NCI-H774 (cell line): ENCODE measurements around the gene NET1.

Experiments
- DNase-seq: peaks from one replicate; lab custom pipeline; 2025; lab: John Stamatoyannopoulos, UW

The NET1 gene

DNA sequence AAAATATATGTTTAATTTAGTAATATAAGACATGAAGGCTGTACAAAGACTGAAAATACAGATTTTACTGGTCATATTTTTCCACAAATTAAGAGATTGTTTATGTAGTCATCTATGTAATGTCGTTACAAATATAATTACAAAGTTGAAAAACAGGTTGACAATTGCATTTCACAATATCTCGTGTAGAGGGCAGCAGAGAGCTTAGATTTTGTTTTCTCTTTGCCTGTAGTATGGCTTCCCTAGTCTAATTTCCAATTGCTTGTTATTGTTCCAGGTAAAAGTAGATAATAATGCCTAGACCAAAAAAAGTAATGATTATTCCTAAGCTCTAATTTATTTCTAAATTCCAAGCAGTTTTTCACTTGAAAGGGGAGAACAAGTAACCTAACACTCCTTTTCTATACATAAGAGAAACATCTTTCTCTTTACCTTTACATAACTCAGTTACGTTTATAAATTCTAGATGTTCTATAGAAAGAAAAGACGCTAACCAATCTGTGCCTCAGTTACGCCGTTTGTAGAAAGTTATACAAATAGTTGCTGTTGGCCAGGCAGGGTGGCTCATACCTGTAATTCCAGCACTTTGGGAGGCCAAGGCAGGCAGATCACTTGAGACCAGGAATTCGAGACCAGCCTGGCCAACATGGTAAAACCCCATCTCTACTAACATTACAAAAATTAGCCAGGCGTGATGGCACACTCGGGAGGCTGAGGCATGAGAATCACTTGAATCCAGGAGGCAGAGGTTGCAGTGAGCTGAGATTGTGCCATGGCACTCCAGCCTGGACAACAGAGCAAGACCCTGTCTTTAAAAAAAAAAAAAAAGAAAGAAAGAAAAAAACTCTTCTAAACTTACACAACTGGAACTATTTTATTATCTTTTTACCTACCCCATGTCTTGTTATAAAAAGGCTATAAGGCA lies 30.0 kb downstream of the NET1 start:
- peak; percentile 50 for DNase-seq

DNA sequence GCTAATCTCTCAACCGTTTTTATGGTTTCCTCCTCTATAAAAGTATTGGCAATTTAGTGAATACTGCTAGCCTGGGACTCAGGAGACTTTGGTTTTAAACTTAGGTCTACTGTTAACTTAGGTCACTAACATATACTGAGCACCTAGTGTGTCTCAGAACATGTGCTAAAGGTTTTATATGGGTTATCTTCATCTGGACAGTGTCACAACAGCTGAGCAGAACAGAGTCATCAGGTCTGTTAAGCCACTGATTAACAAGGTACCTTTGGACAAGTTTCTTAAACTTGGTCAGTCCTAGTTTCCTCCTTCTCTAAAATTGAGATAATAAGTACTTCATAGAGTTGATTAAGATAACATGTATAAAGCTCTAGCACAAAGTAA lies 30.6 kb downstream of the NET1 start:
- no peak for DNase-seq

DNA sequence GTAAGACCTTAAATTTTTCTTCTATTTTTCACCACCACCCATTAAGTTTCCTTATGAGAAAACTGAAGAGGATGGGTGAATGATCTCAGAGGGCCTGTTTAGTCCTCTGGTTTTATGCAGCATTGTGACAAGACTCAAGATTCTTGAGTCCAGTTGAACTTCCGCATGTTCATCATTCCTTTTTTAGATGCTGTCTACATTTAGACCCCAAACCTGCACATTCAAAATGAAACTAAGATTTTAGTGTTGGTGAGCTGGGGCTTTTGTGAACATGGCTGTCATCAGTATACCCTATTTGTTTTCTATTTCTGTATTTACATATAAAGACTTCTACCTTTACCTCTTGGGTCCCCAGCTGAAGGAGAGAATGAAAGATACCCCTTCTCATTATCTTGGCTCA lies 31.1 kb downstream of the NET1 start:
- no peak for DNase-seq

DNA sequence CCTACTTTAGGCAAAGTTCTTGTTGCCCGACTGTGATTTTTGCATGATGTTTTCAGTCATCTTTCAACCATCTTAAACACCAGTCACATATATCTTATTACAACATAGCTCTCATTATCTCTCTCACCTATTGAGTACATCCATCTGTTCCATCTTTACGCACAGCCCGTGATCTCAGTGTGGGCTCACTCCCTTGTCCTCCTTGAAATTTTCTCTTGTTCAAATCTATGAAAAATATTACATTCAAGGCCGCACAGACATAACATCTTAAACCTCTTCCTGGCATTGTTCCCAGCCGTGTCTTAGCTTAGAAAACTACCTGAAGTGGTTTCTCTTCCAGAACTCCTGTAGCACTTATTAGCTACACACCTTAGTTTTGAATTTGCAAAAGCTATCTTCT lies 32.6 kb downstream of the NET1 start:
- DNase-seq = no peak

DNA sequence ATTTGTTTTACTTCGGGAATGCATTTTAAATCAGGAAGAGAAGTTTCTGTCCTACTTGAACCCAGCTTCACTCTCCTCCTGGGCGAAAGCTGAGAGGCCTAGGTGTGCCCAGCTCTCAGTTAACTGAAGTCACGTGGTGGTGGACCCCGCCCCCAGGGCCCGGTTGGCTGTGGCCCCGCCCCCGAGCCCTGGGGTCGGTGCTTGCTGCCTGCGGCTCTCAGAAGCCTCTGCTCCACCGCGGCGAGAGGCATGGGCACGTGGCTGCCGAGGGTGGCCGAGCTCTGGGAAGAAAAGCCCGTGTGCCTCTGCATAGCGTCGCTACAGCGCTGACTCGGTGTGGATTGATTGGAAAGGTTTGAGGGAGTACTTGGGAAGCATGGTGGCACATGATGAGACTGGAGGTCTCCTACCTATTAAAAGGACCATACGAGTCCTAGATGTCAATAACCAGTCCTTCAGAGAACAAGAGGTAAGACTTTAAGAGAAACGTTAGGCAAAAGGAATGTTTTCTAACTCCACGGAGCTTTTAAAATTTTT lies 34.1 kb downstream of the NET1 start:
- peak; percentile 93 for DNase-seq

DNA sequence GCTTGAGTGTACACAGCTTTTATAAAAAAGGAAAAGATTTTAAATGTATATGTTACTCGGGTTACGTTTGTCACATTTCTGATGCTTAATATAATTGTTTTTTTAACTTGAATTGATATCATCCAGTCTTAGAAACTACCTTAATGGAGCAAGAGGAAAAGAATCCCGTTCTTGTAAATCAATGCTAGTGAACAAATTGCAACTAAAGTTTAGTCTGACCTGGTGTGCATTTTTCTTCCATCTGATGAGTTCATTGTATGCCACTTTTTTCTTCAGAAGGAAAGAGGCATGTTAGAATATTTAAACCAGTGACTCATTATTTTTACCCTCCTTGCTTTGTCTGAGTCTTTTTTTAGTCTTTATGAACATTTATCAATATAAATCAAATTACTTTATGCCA lies 34.7 kb downstream of the NET1 start:
- DNase-seq = no peak

DNA sequence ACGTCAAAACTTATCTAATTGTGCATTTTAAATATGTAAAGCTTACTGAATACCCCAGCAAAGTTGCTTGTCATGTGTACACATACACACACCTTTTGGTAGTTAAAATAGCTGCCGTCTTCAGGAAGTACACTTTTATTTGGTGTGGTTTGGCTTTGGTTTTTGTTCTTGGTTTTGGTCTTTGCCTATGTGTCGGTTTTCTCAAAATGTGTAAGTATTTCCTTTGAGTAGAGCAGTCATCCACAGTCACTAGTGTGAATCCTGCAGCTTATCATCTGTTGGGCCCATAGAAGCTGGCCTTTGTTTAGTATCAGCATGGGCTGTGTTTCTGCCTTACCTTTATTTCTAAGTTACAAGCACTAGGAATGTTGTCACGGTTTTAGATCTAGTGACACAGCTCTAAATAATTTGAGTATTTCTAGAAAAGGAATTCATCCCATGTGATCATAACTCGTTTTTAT lies 35.3 kb downstream of the NET1 start:
- no peak for DNase-seq

DNA sequence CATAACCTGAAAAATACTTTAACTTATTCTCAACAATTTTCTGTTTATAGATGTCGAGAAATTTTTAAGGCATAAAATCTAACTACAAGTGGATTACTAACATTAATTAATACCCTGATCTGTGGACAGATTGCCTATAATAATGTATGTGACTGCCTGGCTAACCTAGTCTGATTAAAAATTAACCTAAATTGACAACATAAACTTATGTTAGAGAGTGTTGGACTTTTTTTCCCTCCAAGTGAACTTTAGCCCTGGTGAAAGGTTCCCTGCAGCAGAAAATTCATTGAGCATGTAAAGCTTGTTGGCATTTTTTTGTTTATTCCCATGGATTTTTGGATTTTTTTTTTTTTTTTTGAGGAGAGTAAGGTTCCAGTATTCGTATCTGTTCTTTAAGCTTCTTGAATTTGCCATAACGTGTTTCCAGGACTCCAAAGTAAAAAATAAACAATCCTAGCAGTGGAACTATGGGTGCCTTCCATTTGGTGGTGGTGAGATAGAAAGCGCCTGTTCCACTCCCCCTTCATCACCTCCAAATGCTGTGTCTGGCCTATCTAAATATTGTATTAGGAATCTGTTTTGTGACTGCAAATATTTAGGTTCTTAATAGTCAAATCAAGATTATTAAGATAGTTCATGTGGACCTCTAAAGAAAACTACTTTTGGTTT lies 36.1 kb downstream of the NET1 start:
- no peak for DNase-seq

DNA sequence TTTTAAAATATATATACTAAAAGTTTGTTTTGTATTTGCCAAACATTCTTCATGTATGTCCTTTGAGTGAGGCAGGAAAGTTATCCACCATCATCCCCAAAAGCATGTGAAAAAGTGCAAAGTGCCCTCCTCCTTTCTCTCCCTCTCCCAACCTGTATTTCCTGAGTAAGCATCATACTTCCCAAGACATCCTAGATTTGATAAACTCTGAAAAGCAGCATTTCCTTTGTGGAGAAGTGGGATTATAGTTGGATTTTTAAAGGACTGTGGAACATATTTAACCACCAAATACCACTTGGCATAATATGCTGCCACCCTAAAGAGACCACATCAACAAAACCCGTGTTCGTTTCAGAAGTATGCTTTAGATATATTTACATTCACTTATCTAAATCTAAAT lies 36.9 kb downstream of the NET1 start:
- DNase-seq = no peak

DNA sequence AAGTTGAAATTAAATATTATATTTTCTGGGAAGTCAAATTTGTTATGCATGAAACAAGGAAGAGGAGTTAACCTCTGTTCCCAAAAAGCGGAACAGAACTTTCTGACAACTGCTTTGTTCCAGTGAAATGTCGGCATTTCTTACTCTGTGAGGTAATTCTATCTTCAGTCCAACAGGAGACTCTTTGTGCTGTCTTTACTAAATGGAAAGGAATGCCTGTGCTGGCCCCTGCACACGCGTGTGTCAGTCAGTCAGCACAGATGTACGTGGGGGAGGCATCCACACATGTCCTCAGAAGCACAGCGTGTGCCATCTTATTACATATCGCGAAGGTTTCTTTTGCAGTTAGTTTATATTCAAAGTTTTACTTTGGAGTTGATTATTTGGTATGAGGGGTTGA lies 37.5 kb downstream of the NET1 start:
- no peak for DNase-seq

DNA sequence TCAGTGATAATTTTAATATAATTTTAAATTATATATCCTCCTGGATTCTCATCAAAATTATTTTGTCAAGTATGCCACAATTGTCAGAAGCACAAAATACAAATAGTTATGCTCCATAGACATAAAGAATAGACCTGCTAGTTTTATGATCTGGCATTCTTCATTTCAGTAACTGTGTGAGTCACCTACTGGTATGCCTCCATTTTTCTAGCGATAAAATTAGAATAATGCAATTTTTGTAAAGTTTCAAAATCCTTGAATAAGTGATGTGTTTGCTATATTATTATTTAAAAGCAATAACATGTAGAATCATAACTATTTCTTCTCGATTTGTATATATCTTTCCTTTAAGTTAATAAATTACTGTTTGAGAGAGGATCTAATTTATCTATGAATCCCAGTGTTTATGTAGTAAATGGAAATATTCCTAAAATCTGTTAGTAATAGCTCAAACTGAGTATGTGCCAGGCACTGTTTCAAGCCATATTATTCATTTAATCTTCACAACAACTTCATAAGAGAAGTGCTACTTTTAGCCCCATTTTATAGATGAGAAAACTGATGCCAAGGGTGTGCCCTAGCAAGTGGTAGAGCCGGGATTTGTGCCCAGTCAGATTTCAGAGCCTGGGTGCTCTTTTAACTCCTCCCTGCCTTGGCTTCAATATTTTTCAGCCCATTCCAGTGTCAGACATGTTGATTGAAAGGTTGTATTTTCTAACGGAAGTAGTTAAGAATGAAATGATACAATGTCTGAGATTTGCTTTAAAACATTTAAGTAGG lies 38.4 kb downstream of the NET1 start:
- DNase-seq = no peak

DNA sequence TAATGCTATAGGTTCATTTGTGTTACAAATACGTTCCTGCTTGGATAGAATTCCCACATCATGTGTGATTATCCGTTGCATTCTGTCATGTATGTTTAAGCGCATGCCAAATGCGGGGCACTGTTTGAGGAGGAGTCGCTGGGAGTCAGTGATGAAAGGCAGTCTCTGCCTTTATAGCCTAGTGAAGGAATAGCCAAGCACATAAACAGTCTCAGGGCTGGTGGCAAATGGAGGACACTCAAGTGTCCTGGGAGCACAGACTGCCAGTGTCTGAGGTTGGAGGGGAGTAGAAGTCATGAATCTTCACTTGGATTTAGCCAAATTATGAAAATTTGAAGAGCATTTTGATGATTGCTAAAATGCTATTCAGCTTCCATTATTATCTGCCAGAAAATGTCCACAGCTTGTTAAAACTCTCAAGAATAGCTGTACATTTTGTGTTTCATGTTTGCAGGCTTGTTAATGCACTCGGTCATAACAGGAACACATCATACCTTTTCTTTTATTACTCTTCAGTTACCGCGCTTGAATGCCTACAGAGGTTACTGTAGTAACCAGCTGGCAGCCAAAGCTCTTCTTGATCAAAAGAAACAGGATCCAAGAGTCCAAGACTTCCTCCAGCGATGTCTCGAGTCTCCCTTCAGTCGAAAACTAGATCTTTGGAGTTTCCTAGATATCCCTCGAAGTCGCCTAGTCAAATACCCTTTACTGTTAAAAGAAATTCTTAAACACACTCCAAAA lies 41.6 kb downstream of the NET1 start:
- no peak for DNase-seq

DNA sequence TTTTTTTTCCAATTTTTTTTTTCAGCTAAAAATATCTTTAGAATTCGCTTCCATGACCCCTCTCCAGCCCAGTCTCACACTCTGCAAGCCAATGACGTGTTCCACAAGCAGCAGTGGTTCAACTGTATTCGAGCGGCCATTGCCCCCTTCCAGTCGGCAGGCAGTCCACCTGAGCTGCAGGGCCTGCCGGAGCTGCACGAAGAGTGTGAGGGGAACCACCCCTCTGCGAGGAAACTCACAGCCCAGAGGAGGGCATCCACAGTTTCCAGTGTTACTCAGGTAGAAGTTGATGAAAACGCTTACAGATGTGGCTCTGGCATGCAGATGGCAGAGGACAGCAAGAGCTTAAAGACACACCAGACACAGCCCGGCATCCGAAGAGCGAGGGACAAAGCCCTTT lies 44.2 kb downstream of the NET1 start:
- no peak for DNase-seq

DNA sequence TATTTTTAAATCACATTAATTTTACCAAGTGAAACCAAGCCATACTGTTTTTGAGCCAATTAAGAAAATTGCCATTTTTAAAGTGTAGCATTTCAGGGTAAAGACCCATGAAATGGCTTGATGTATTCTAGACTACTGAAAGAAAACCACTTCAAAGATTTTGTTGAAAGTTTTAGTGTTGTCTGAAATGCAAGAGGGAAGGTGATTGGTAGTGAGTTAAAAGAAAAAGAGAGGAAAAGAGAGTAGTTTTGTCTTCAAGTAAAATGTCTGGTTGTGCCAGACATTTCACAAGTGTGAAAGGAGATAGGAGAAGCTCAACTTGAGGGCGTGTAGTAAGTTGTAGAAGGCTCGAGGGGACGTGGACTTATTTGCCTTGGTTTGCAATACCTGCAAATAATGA lies 45.4 kb downstream of the NET1 start:
- DNase-seq = no peak

DNA sequence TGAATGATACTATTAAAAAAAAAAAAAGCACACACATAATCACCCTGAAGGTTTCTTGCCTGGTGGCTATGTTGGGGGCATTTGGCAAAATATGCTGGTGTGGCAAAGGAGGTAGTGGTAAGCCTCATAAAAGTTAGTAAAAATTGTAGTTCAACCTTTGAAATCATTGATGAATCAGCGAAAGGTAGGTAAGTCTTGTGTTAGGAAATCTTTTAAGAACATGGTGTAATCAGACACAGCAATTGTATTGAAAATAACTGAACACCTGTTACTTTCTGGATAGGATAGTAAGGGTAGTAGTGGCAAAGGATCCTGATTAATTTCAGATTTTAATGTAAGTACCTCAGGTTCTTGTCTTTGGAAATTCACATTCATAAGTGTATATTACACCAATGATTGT lies 46.1 kb downstream of the NET1 start:
- no peak for DNase-seq

DNA sequence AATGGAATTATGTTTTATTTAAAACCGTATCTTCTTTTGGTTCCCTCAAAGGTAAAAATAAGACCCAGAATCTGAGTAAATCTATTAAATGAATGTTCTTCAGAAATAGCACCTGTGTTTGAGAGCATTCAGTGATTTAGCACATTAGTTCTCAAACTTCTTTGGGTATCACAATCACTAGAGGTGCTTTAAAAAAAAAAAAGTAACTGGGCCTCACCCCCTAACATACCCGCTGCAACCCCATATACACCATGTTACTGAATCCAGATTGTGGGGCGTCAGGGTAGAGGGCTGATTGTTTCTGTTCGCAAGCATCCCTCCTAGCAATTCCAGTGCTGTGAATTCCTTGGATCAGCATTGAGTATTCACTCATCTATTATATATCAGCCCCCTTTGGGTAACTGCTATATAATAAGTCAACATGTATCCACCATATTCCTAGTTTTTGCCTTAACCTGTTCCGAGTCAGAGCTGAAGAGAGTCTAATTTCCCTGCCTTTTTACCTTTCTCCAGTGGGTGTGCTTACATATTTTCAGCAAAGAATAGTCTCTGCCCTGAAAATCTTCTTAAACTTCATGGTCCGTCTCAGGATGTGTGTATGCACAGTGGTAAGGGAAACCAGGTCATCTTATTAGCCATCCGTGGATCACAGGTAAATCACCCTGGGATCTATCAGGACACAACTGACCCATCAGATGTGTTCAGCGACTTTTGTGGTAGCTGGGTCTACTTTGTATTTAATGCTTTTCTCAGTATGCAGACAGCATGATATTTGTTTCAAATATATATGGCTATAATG lies 46.8 kb downstream of the NET1 start:
- no peak for DNase-seq

DNA sequence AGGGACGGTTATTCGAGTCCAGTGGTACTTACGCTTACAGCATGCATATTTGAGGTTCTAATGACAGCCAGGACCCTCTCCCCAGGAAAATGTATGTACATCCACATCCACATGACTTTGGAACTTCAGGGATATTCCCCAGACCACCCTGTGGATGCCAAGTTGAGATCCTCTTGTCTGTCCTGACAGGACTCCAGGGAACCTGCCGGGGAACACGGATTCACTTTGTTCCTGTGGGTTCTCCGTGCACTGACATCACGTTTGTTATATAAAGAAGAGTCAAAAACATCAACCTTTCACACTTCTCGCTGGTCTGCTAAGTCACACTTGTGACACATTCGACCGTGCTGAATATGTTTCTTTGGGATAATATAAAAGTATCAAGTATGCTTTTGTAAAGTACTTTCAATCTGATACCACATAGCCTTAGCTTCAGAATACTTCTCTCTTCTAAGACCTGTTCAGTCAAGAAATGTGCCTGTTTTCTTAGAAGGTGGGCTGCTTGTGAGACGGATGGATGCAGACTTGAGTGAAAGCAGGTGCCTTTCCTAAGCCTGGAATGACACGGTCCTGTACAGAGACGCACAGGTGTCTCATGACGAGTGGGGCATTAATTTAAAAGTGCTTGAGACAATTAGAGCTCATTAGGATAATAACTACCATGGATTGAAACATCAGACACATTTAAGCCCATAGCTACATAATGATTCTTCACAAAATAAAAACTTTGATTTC lies 48.3 kb downstream of the NET1 start:
- no peak for DNase-seq

DNA sequence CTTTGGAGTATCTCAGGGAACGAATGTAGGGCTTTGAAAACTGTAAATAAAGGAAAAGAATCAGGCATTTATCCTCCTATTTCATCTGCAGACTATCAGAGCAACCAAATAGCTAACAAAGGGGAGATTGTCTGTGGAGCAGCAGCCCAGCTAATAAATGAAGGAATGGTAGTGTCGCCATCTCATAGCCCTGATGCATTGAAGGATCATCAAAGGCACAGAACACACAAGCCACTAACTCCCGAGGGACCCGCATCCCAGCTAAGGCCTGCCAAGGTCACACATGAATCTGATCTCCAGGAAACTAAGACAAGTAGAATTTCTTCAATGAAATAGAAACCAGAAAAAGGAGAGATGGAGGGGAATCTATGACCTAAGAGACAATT lies 48.8 kb downstream of the NET1 start:
- no peak for DNase-seq

DNA sequence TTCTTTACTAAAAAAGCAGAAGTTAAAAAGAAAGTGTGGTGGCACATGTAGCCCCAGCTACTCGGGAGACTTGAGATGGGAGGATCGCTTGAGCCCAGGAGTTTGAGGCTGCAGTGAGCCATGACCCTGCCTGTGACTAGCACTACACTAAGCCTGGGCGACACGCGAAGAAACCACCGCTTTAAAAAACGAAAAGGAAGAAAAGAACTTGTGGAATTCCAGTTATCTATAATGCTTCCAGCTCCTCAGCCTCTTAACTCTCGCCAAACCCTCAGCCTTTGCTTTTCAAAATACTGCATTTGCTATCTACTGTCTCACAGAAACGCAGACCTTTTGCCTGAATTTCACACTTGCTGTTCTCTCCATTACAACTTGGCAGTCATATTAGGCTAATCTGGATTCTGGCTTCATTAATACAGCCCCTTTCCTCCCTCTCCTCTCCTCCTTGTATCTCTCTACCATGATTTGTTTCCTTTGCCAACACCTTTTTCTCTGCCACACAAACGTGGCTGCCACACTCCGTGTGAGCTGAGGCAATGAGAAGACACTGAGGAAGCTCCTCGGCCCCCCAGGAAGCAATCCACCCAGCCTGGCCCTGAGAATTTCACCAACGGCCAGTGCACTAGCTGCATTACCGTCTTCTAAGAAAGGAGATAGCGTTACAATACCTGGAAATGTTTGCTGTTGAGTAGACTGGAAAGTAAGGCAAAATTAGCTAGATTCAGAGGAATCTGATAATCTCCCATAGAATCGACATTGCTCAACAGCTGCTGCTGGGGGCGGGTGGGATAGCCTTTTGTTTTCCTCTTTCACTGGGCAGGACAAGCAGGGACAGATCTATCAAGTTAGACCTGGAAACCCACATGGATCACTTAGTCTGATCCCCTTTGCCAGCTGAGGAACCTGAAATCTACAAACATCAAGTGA lies 49.8 kb downstream of the NET1 start:
- DNase-seq = no peak
